Spleen (tissue), 11 donors: ENCODE measurements around the gene PDE4D. TPM values are rescaled to one million over a fixed set of nuclear protein-coding genes. Genes with fewer than 3 reads are reported as not detected.

Experiments used
- DNase-seq: peaks from one replicate; pipeline ENCODE4 v3.0.0-alpha.2; 2020
- H3K27ac ChIP-seq, 8 donors: fragments of 200-600 bp; sonication (generic) in 7 of 8; 1 replicate in 4 of 8; 2 replicates in 4 of 8; pipeline versions ENCODE4 v1.5.0 to v1.8.0; 2016 to 2021; ENCODE audit warnings: inconsistent platforms in 4 of 8, mild to moderate bottlenecking in 4 of 8, moderate library complexity in 1 of 8
- H3K27me3 ChIP-seq, 7 donors: fragments of 200-600 bp; sonication (generic) in 6 of 7; replicated peaks in 1 of 7; 1 replicate in 4 of 7; 2 replicates in 3 of 7; pipeline versions ENCODE4 v1.5.0 to v1.8.0; 2016 to 2021; ENCODE audit warnings: inconsistent platforms in 3 of 7, mild to moderate bottlenecking in 1 of 7
- H3K36me3 ChIP-seq, 6 donors: fragments of 200-600 bp; sonication (generic) in 5 of 6; 1 replicate in 4 of 6; 2 replicates in 2 of 6; pipeline versions ENCODE4 v1.5.0 to v1.8.0; 2016 to 2021; ENCODE audit warnings: inconsistent platforms in 2 of 6
- H3K4me1 ChIP-seq, 6 donors: fragments of 200-600 bp; sonication (generic) in 5 of 6; 1 replicate in 3 of 6; 2 replicates in 3 of 6; pipeline versions ENCODE4 v1.5.0 to v1.8.0; 2016 to 2021; ENCODE audit warnings: inconsistent platforms in 3 of 6
- H3K4me3 ChIP-seq, 8 donors: fragments of 200-600 bp; sonication (generic) in 7 of 8; 1 replicate in 4 of 8; 2 replicates in 4 of 8; pipeline versions ENCODE4 v1.5.0 to v1.8.0; 2016 to 2021; ENCODE audit warnings: inconsistent platforms in 4 of 8, mild to moderate bottlenecking in 4 of 8, moderate library complexity in 2 of 8
- H3K9me3 ChIP-seq, 8 donors: fragments of 200-600 bp; sonication (generic) in 7 of 8; 1 replicate in 4 of 8; 2 replicates in 4 of 8; pipeline versions ENCODE4 v1.5.0 to v1.8.0; 2016 to 2021; ENCODE audit warnings: inconsistent platforms in 4 of 8
- CTCF ChIP-seq, 11 experiments: fragments of 200-600 bp in 7 of 11; fragments of 450-650 bp in 4 of 11; sonication (generic) in 4 of 11; IDR thresholded peaks in 8 of 11; conservative IDR thresholded peaks in 3 of 11; 1 replicate in 7 of 11; 2 replicates in 4 of 11; pipeline versions ENCODE4 v1.4.0 to v1.8.0; 2016 to 2021; ENCODE audit warnings: antibody characterized with exemption in 11 of 11, inconsistent platforms in 4 of 11, mild to moderate bottlenecking in 1 of 11
- POLR2A ChIP-seq, 3 donors: fragments of 450-650 bp; IDR thresholded peaks; one replicate each; pipeline ENCODE4 v1.5.1; 2017; ENCODE audit warnings: antibody characterized with exemption in 3 of 3, mild to moderate bottlenecking in 1 of 3
- POLR2AphosphoS5 ChIP-seq, 3 donors: sonication (generic); formaldehyde crosslinking; IDR thresholded peaks; one replicate each; pipeline ENCODE4 v1.5.1; 2017; ENCODE audit warnings: antibody characterized with exemption in 3 of 3
- whole genome bisulfite sequencing, 5 donors: extraction: QIAGEN DNeasy Blood & Tissue Kit in 3 of 5; methylation state at CpG; one replicate each; pipeline versions ENCODE4 v1.1.5 to v1.1.7; 2013 to 2018; 5-methylcytosine and 5-hydroxymethylcytosine counted together
- intact Hi-C: fragments of 100-400 bp; cut with DNase I; formaldehyde crosslinking; loops from one replicate; pipeline ENCODE4 v1.15.0; 2023; ENCODE audit warnings: low total_unique reads
- polyA plus RNA-seq, 3 donors: library from polyadenylated mRNA; stranded (reverse); fragments of 200-250 nt; gene quantifications; one replicate each; pipeline ENCODE4 v1.2.1, GENCODE V29; 2013
- total RNA-seq, 7 donors: library from RNA; depleted of rRNA in 3 of 7; stranded (reverse); fragments of >200 nt in 3 of 7; fragmentation: NEBNext Ultra II Directional in 4 of 7; extraction: Animal tissue kit (Norgen Biotek cat#: 25700) in 4 of 7; gene quantifications; one replicate each; pipeline versions ENCODE4 v1.1.0 to v1.2.1, GENCODE V29; 2016 to 2021
- donor health status: healthy with polysubstance abuse.
- donor health status: DM: no; HTN: no; CAD: no; lungs with moderate emphysema.
- donor health status: DM: no; HTN: no; CAD: no.
- donor health status: Bipolar disorder and iron deficiency.
- donor health status: healthy.
- donor health status: DM: no; HTN: no; CAD: no.
- donor health status: DM: yes; HTN: yes; CAD: no.

Gene PDE4D
- total and polyA plus RNA-seq, 10 donors, result 0.88 to 51.8 (median 18.2) TPM

DNA sequence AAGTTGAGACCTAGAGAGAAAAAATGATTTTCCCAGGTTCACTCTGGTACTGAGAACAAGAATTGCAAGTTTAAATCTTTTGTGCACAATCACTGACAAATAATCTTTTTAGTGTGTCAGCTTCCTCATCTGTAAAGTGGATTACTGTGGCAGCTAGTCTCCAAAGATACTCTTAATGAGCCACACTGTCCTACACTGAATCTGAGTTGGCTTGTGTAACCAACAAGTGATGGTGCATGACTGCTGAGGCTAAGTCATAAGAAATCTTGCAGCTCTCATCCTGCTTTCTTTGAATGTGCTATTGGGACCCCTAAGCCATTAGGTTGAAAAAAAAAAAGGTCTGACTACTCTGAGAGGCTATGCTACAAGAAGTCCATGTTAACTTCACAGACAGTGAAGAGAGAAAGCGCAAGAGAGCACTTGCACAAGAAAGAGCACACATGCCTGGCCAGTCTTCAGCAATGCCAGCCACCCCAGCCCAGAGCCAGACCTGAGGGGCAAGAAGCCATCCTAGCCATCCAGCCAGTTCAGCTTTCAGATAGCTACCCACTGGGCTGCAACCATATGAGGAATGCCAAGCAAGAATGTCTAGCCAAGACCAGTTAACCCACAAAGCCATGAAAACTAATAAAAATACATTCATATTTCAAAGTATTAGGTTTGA is 891.2 kb downstream of the PDE4D start:
- Histone ChIP-seq H3K9me3 (no peaks in the 10 kb centered on the region), H3K36me3 (no peaks in the 10 kb centered on the region), H3K27ac (no peak overlapping the region), H3K4me3 (no peak overlapping the region), H3K4me1 (peaks cover 0 to 29% (median 5%) of the 10 kb centered on the region in 6 donors), H3K27me3 (no peaks in the 10 kb centered on the region)
- WGBS, 5 donors, result 0 to 100% (median 100%) methylated on average over 1 of the region's 1 CpG
- TF ChIP-seq CTCF (IDR thresholded peaks at IDR 0.05 in 8 of 11, conservative IDR thresholded peaks at IDR 0.05 in 3 of 11) (no peak), POLR2AphosphoS5 (IDR thresholded peaks at IDR 0.05) (no peak)
- intact Hi-C loops, result no loop called here
- DNase-seq, result no peak

DNA sequence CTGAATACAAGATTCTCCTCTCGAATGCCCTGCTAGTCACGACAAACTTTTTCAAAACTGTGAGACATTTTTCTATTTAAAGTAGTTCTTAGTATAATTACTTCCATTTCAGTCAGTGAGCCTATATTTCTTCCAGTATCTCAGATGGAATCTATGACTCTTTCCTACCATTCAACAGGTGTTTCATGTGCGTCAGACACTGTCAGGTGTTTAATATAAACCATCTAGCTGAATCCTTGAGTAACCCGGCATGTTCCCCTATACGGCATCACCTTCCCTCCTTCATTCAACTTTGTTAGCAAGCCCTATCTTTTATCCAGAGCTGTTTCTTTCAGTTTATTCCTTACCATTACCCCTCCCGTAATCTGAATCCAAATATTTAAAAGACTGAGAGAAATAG is 891.8 kb downstream of the PDE4D start:
- H3K4me3 ChIP-seq, result no peak overlapping the region
- intact Hi-C loops, result no loop called here
- peaks cover 0 to 24% (median 3%) of the 10 kb centered on the region in 6 donors for H3K4me1 ChIP-seq
- DNase-seq, result no peak
- H3K36me3 ChIP-seq, result no peaks in the 10 kb centered on the region
- H3K9me3 ChIP-seq, result no peaks in the 10 kb centered on the region
- TF ChIP-seq POLR2A (IDR thresholded peaks at IDR 0.05), result no peak
- TF ChIP-seq POLR2AphosphoS5 (IDR thresholded peaks at IDR 0.05), result no peak
- no peak overlapping the region for H3K27ac ChIP-seq
- WGBS, 5 donors, result 89 to 95% (median 93%) methylated on average over 6 of the region's 6 CpGs
- no peaks in the 10 kb centered on the region for H3K27me3 ChIP-seq

DNA sequence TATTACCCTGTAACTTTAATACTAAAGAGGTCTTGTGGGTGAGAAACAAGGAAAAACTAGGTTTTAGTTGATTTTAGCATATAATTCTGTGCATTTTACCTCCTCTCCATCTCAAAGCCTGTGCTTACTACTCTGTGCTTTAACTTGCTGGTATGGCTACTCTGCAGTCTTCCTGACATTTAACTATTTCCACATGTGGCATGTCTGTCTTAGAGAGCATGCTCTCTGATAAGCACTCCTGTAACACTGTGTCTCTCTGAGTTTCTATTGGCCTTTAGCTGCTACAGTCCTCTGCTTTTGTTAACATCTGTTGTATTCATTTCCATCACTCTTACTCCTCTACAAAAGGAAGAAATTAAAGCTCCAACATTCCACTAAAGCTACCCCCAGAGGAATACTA is 892.4 kb downstream of the PDE4D start:
- intact Hi-C loops, result no loop called here
- TF ChIP-seq POLR2A (IDR thresholded peaks at IDR 0.05) (no peak), POLR2AphosphoS5 (IDR thresholded peaks at IDR 0.05) (no peak)
- H3K36me3 ChIP-seq, result no peaks in the 10 kb centered on the region

DNA sequence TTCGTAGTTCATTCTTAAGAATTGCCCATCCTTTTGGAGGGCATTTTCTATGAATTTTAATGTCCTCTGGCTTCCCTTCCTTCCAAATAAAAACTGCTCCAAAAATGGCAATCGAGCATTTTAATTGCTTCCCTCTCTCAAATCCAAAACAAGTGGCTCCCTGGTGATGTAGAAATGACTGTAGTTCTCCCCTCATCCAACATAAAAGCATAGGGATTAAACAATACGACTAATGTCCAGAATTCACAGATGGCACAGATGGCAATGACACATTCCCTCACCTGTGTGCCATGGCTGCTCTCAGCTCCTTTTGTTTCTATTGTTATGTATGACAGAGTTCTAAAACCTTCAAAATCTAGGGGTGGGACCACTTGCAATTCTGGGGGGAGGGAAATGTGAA is 893.3 kb downstream of the PDE4D start:
- peaks cover 0 to 14% (median 0%) of the 10 kb centered on the region in 6 donors for H3K4me1 ChIP-seq
- H3K36me3 ChIP-seq, result no peaks in the 10 kb centered on the region
- WGBS, 5 donors, result 87 to 97% (median 92%) methylated on average over 3 of the region's 3 CpGs
- no peaks in the 10 kb centered on the region for H3K27me3 ChIP-seq
- TF ChIP-seq CTCF (IDR thresholded peaks at IDR 0.05 in 8 of 11, conservative IDR thresholded peaks at IDR 0.05 in 3 of 11), result no peak
- no peak for TF ChIP-seq POLR2A (IDR thresholded peaks at IDR 0.05)
- no peak for TF ChIP-seq POLR2AphosphoS5 (IDR thresholded peaks at IDR 0.05)
- H3K4me3 ChIP-seq, result no peak overlapping the region
- DNase-seq, result no peak
- no peaks in the 10 kb centered on the region for H3K9me3 ChIP-seq
- no peak overlapping the region for H3K27ac ChIP-seq
- intact Hi-C loops, result no loop called here

More for the DNA sequence above, 892.4 kb downstream of the PDE4D start:
- no peak for DNase-seq
- no peak overlapping the region for H3K4me3 ChIP-seq
- no peak overlapping the region for H3K27ac ChIP-seq
- no peaks in the 10 kb centered on the region for H3K9me3 ChIP-seq
- H3K4me1 ChIP-seq, result peaks cover 0 to 20% (median 0%) of the 10 kb centered on the region in 6 donors
- H3K27me3 ChIP-seq, result no peaks in the 10 kb centered on the region

GRCh38 chr5:58999804-59000203 is 893.7 kb downstream of the PDE4D start:
- WGBS, 5 donors, result 87 to 97% (median 93%) methylated on average over 7 of the region's 7 CpGs
- H3K36me3 ChIP-seq, result no peaks in the 10 kb centered on the region
- no peaks in the 10 kb centered on the region for H3K9me3 ChIP-seq
- TF ChIP-seq POLR2AphosphoS5 (IDR thresholded peaks at IDR 0.05) (no peak), CTCF (IDR thresholded peaks at IDR 0.05 in 8 of 11, conservative IDR thresholded peaks at IDR 0.05 in 3 of 11) (no peak), POLR2A (IDR thresholded peaks at IDR 0.05) (no peak)
- intact Hi-C loops, result no loop called here
- H3K27ac ChIP-seq, result no peak overlapping the region
- no peaks in the 10 kb centered on the region for H3K27me3 ChIP-seq
- H3K4me3 ChIP-seq, result no peak overlapping the region
- DNase-seq, result no peak
- peaks cover 0 to 12% (median 0%) of the 10 kb centered on the region in 6 donors for H3K4me1 ChIP-seq
